GM19351 (cell line): ENCODE measurements around the gene PRELP.
"Not testable (repeated sequence)": the region's sequence is repeated elsewhere in the genome, so short reads cannot be mapped to it uniquely, and the experiment has no call there.

Experiments used
- ATAC-seq: cut with Tn5 transposase; IDR thresholded peaks from one replicate; pipeline ENCODE4 v1.9.1; 2021; ENCODE audit warnings: mild to moderate bottlenecking, moderate library complexity; ENCODE audit not compliant: unreplicated experiment

The PRELP gene

GRCh38 chr1:203504400-203505250 lies 29.0 kb downstream of the PRELP start:
- ATAC-seq, result no peak

- ATAC-seq, result no peak
Observed at GRCh38 chr1:203505526-203506204, 30.1 kb downstream of the PRELP start.

GRCh38 chr1:203506858-203507626 lies 31.4 kb downstream of the PRELP start:
- no peak for ATAC-seq

GRCh38 chr1:203507759-203508158 lies 32.2 kb downstream of the PRELP start:
- ATAC-seq, result no peak

GRCh38 chr1:203508463-203509073 lies 33.0 kb downstream of the PRELP start:
- no peak for ATAC-seq

GRCh38 chr1:203509135-203509534 lies 33.5 kb downstream of the PRELP start:
- ATAC-seq, result no peak

GRCh38 chr1:203511513-203511912 lies 35.9 kb downstream of the PRELP start:
- no peak for ATAC-seq

GRCh38 chr1:203511930-203512329 lies 36.3 kb downstream of the PRELP start:
- ATAC-seq, result no peak

GRCh38 chr1:203512517-203512847 lies 36.9 kb downstream of the PRELP start:
- ATAC-seq, result no peak

GRCh38 chr1:203512848-203513584 lies 37.4 kb downstream of the PRELP start:
- no peak for ATAC-seq

- ATAC-seq, result no peak
Observed at GRCh38 chr1:203513585-203514031, 38.0 kb downstream of the PRELP start.

- no peak for ATAC-seq
Observed at GRCh38 chr1:203516184-203516583, 40.6 kb downstream of the PRELP start.

GRCh38 chr1:203516906-203517305 lies 41.3 kb downstream of the PRELP start:
- no peak for ATAC-seq

- ATAC-seq, result no peak
Observed at GRCh38 chr1:203517426-203518110, 42.0 kb downstream of the PRELP start.

- ATAC-seq, result not testable (repeated sequence)
Observed at GRCh38 chr1:203518139-203518538, 42.5 kb downstream of the PRELP start.

- ATAC-seq, result no peak
Observed at GRCh38 chr1:203518541-203518940, 42.9 kb downstream of the PRELP start.

- no peak for ATAC-seq
Observed at GRCh38 chr1:203519053-203519840, 43.6 kb downstream of the PRELP start.

GRCh38 chr1:203519896-203520295 lies 44.3 kb downstream of the PRELP start:
- ATAC-seq, result no peak

- no peak for ATAC-seq
Observed at GRCh38 chr1:203520315-203520714, 44.7 kb downstream of the PRELP start.
